HEK293 (cell line): ENCODE data around the gene SCAMP2.

Experiments used
- CTCF ChIA-PET: fragments of 350-600 bp; formaldehyde crosslinking; extraction: SDS; loops from one replicate; lab custom pipeline; 2021; ENCODE audit warnings: antibody characterized with exemption; lab: Yijun Ruan, JAX
- POLR2A ChIA-PET: fragments of 300-600 bp; formaldehyde crosslinking; extraction: SDS; loops from one replicate; lab custom pipeline; 2020; ENCODE audit warnings: antibody characterized with exemption, inconsistent platforms; lab: Yijun Ruan, JAX
- H3K27ac ChIP-seq: fragments of 200-500 bp; sonication (Bioruptor generic); 2 replicates; pipeline ENCODE4 v1.5.1; 2014; ENCODE audit warnings: low read depth, low read length, control low read depth, inconsistent platforms; ENCODE audit errors: extremely low read depth
- H3K36me3 ChIP-seq, 2 experiments: fragments of 200-500 bp in 1 of 2; sonication (Bioruptor generic) in 1 of 2; 1 replicate in 1 of 2; 2 replicates in 1 of 2; pipeline ENCODE4 v1.5.1; 2014 to 2017; ENCODE audit warnings: inconsistent platforms in 2 of 2, low read length in 2 of 2; ENCODE audit not compliant: control insufficient read depth in 2 of 2, insufficient read depth in 1 of 2
- H3K4me1 ChIP-seq: fragments of 200-500 bp; sonication (Bioruptor generic); 2 replicates; pipeline ENCODE4 v1.5.1; 2014; ENCODE audit warnings: mild to moderate bottlenecking, low read length, inconsistent platforms; ENCODE audit not compliant: control insufficient read depth, insufficient read depth
- H3K4me3 ChIP-seq: 2 replicates; pipeline ENCODE4 v1.5.1; 2011; ENCODE audit warnings: low read depth, mild to moderate bottlenecking, control low read depth, low read length, moderate library complexity
- H3K9me3 ChIP-seq: fragments of 200-500 bp; sonication (Bioruptor generic); 2 replicates; pipeline ENCODE4 v1.5.1; 2014; ENCODE audit warnings: low read depth, low read length, inconsistent platforms; ENCODE audit not compliant: control insufficient read depth, insufficient read depth
- CTCF ChIP-seq: fragments of 450-650 bp; formaldehyde crosslinking; IDR thresholded peaks from 2 replicates; pipeline ENCODE4 v1.5.1; 2016; ENCODE audit warnings: missing biosample characterization, missing genetic modification characterization
- KLF1 ChIP-seq: fragments of 450-650 bp; formaldehyde crosslinking; IDR thresholded peaks from 2 replicates; pipeline ENCODE4 v1.5.1; 2016; ENCODE audit warnings: missing biosample characterization, missing genetic modification characterization
- OSR2 ChIP-seq: fragments of 450-650 bp; formaldehyde crosslinking; IDR thresholded peaks from 2 replicates; pipeline ENCODE4 v1.5.1; 2016; ENCODE audit warnings: missing biosample characterization, missing genetic modification characterization
- PRDM2 ChIP-seq: fragments of 450-650 bp; formaldehyde crosslinking; IDR thresholded peaks from 2 replicates; pipeline ENCODE4 v1.5.1; 2016; ENCODE audit warnings: missing biosample characterization, missing genetic modification characterization, borderline replicate concordance
- PRDM6 ChIP-seq: fragments of 450-650 bp; formaldehyde crosslinking; IDR thresholded peaks from 2 replicates; pipeline ENCODE4 v1.5.1; 2017; ENCODE audit warnings: missing biosample characterization, missing genetic modification characterization
- RBAK ChIP-seq: fragments of 450-650 bp; formaldehyde crosslinking; IDR thresholded peaks from 2 replicates; pipeline ENCODE4 v1.5.1; 2016; ENCODE audit warnings: missing biosample characterization, missing genetic modification characterization
- TCF7L2 ChIP-seq: IDR thresholded peaks from 2 replicates; pipeline ENCODE4 v1.6.1; 2011; ENCODE audit warnings: low read depth, mild to moderate bottlenecking, inconsistent platforms, low read length, moderate library complexity, borderline replicate concordance
- ZBTB17 ChIP-seq: fragments of 450-650 bp; formaldehyde crosslinking; IDR thresholded peaks from 2 replicates; pipeline ENCODE4 v1.5.1; 2016; ENCODE audit warnings: missing biosample characterization, missing genetic modification characterization
- ZBTB48 ChIP-seq: fragments of 450-650 bp; formaldehyde crosslinking; IDR thresholded peaks from 2 replicates; pipeline ENCODE4 v1.5.1; 2016; ENCODE audit warnings: missing biosample characterization, missing genetic modification characterization
- ZBTB7A ChIP-seq: fragments of 450-650 bp; formaldehyde crosslinking; IDR thresholded peaks from 2 replicates; pipeline ENCODE4 v1.5.1; 2016; ENCODE audit warnings: low read depth, missing biosample characterization, missing genetic modification characterization
- ZNF10 ChIP-seq: fragments of 450-650 bp; formaldehyde crosslinking; IDR thresholded peaks from 2 replicates; pipeline ENCODE4 v1.5.1; 2017; ENCODE audit warnings: missing biosample characterization, missing genetic modification characterization
- ZNF140 ChIP-seq: fragments of 450-650 bp; formaldehyde crosslinking; IDR thresholded peaks from 2 replicates; pipeline ENCODE4 v1.5.1; 2016; ENCODE audit warnings: missing biosample characterization, missing genetic modification characterization
- ZNF155 ChIP-seq: fragments of 450-650 bp; formaldehyde crosslinking; IDR thresholded peaks from 2 replicates; pipeline ENCODE4 v1.5.1; 2016; ENCODE audit warnings: missing biosample characterization, missing genetic modification characterization
- ZNF169 ChIP-seq: fragments of 450-650 bp; formaldehyde crosslinking; IDR thresholded peaks from 2 replicates; pipeline ENCODE4 v1.5.1; 2016; ENCODE audit warnings: missing biosample characterization, missing genetic modification characterization
- ZNF214 ChIP-seq: fragments of 450-650 bp; formaldehyde crosslinking; IDR thresholded peaks from 2 replicates; pipeline ENCODE4 v1.5.1; 2017; ENCODE audit warnings: missing biosample characterization, mild to moderate bottlenecking, missing genetic modification characterization, borderline replicate concordance
- ZNF221 ChIP-seq: fragments of 450-650 bp; formaldehyde crosslinking; IDR thresholded peaks from 2 replicates; pipeline ENCODE4 v1.5.1; 2017; ENCODE audit warnings: missing biosample characterization, missing genetic modification characterization, borderline replicate concordance
- ZNF223 ChIP-seq: fragments of 450-650 bp; formaldehyde crosslinking; IDR thresholded peaks from 2 replicates; pipeline ENCODE4 v1.5.1; 2016; ENCODE audit warnings: missing biosample characterization, missing genetic modification characterization
- ZNF350 ChIP-seq: fragments of 450-650 bp; formaldehyde crosslinking; IDR thresholded peaks from 2 replicates; pipeline ENCODE4 v1.5.0; 2017; ENCODE audit warnings: missing biosample characterization, mild to moderate bottlenecking, missing genetic modification characterization
- ZNF488 ChIP-seq: fragments of 450-650 bp; formaldehyde crosslinking; IDR thresholded peaks from 2 replicates; pipeline ENCODE4 v1.5.1; 2016; ENCODE audit warnings: missing biosample characterization, missing genetic modification characterization
- ZNF621 ChIP-seq: fragments of 450-650 bp; formaldehyde crosslinking; IDR thresholded peaks from 2 replicates; pipeline ENCODE4 v1.5.1; 2017; ENCODE audit warnings: missing biosample characterization, missing genetic modification characterization
- ZNF645 ChIP-seq: fragments of 450-650 bp; formaldehyde crosslinking; IDR thresholded peaks from 2 replicates; pipeline ENCODE4; 2016; ENCODE audit warnings: missing biosample characterization, missing genetic modification characterization
- ZNF660 ChIP-seq: fragments of 450-650 bp; IDR thresholded peaks from 2 replicates; pipeline ENCODE4 v1.5.1; 2018; ENCODE audit warnings: missing biosample characterization, mild to moderate bottlenecking, missing genetic modification characterization

Gene SCAMP2

GRCh38 chr15:74817370-74817737, 55.8 kb downstream of the SCAMP2 start (continued):
- TF ChIP-seq PRDM2 (tag by site-specific recombination), result no peak
- peak; percentile 21; the same call in 1 of the 2 replicates for TF ChIP-seq CTCF (tag by site-specific recombination)

- Histone ChIP-seq H3K4me3 (no peak overlapping the region), H3K9me3 (no peaks in the 10 kb centered on the region), H3K27ac (no peak overlapping the region), H3K36me3 (no peaks in the 10 kb centered on the region), H3K4me1 (no peaks in the 10 kb centered on the region)
- CTCF ChIA-PET, result interaction anchor here (1.0 to 4.1 kb wide), 4 partner anchors 9 to 47 kb away, joined by 3 to 21 read pairs (median 4); no protein-coding TSS in a partner anchor
- POLR2A ChIA-PET, result no interaction called here
- TF ChIP-seq ZNF155 (tag by site-specific recombination), result no peak
- TF ChIP-seq OSR2 (tag by site-specific recombination), result peak; percentile 100
- no peak for TF ChIP-seq RBAK (tag by site-specific recombination)
- TF ChIP-seq TCF7L2, result no peak
- no peak for TF ChIP-seq ZBTB48 (tag by site-specific recombination)
- TF ChIP-seq ZNF169, result no peak
- no peak for TF ChIP-seq ZBTB7A (tag by site-specific recombination)
- TF ChIP-seq ZNF221 (tag by site-specific recombination), result no peak
- TF ChIP-seq ZNF645 (tag by site-specific recombination), result no peak
- no peak for TF ChIP-seq KLF1 (tag by site-specific recombination)
- no peak for TF ChIP-seq ZNF214 (tag by site-specific recombination)
- no peak for TF ChIP-seq ZNF660 (tag by site-specific recombination)
- no peak for TF ChIP-seq ZNF621 (tag by site-specific recombination)
- no peak for TF ChIP-seq PRDM6 (tag by site-specific recombination)
- TF ChIP-seq CTCF (tag by site-specific recombination), result peak; percentile 50; the same call in 1 of the 2 replicates
- TF ChIP-seq ZBTB17 (tag by site-specific recombination), result peak; percentile 80
- no peak for TF ChIP-seq ZNF223 (tag by site-specific recombination)
- peak; percentile 71; the same call in 1 of the 2 replicates for TF ChIP-seq ZNF10
- no peak for TF ChIP-seq ZNF140 (tag by site-specific recombination)
- no peak for TF ChIP-seq ZNF350 (tag by site-specific recombination)
- TF ChIP-seq ZNF488, result no peak
Measured at GRCh38 chr15:74816624-74817369, 56.4 kb downstream of the SCAMP2 start.
